Endometrial microvascular endothelial cells (primary cell): ENCODE data around the gene SPSB3. TPM values are rescaled to one million over a fixed set of nuclear protein-coding genes. Genes with fewer than 3 reads are reported as not detected.
"Not testable (repeated sequence)": the region's sequence is repeated elsewhere in the genome, so short reads cannot be mapped to it uniquely, and the experiment has no call there.

ENCODE experiments used
- in situ Hi-C: cut with HindIII; loops from 2 replicates; pipeline ENCODE4 v1.10.0; 2017; ENCODE audit warnings: low sequenced_read_pairs, low pct_unique_long_range_greater_than_20kb; ENCODE audit errors: inconsistent ontology term
- total RNA-seq: library from RNA; depleted of rRNA; stranded (reverse); fragments of >200 nt; gene quantifications from one replicate; pipeline ENCODE4 v1.2.3, GENCODE V29; 2015; ENCODE audit errors: inconsistent ontology term

The SPSB3 gene
- total RNA-seq, 1 donor from 2014 or later: 35.5 TPM

DNA sequence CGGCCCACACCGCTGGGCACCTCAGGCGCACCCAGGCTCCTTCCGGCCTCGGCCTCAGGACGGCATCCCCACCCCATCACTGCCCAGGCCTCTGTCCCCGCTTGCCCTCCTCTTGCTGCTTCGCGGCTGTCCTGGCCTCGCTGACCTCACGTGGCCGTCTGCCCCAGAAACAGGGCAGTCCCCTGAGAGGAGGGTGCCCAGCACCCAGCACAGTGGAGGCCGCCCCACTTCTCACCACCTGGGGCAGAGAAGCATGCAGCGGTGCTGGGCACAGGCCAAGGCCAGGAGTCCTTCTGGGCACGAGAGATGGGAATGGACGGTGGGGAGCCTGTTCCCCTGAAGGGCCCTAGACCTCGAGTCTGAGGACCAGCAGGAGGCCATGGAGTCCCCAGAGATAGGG lies 35.3 kb upstream of the SPSB3 start:
- in situ Hi-C loops: no loop called here

GRCh38 chr16:1817276-1817589 lies 34.9 kb upstream of the SPSB3 start:
- in situ Hi-C loops: no loop called here

DNA sequence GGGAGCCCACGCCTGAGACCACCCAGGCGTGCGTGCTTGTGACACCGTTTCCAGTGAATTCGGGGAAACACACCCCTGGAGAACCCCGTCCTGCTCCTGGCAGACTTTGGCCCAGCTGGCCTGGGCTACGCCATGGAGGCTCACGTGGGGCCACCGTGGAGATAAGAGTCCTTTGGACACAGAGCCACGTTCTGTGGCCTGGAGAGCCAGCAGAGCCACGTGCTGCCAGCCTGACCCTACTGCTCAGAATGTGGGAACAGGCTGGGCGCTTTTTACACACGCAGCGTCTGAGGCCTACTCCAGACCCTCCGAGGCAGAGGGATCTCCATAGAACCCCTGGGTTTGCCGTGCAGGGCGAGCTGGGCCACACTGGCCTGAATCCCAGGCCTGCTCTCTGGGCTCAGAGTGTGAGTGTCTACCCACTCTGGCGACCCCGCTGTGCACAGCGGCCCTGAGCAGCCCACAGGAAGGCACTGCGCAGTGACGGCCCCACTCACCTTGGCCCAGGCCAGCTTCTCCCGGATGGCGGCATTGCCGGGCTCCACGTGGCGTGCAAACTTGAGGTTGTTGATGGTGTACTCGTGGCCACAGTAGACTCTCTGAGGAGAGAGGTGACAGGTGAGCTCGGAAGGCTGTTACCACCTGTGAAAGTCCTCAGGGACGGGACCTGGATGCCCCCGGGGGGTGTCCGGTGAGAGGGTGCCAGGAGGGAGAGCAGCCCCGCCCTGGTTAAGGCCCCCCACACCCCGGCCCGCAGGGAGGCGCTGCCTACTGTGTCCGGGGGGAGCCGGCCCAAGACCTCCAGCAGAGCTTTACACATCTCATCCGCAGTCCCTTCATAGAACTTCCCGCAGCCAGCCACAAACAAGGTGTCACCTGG lies 34.3 kb upstream of the SPSB3 start:
- in situ Hi-C loops: no loop called here

DNA sequence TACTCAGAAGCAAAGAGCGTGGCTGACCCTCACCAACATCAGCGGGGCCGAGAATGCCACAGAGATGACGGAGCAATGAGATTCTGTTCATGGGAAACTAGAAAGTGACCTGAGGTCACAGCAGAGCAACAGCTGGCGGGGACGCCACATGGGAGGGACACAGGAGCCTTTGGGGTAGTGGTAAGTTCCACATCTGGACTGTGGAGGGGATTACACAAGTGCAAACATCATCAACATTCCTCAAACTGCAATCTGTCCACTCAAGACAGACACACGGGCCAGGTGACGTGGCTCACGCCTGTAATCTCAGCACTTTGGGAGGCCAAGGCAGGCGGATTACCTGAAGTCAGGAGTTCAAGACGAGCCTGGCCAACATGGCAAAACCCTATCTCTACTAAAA lies 33.1 kb upstream of the SPSB3 start:
- in situ Hi-C loops: no loop called here

DNA sequence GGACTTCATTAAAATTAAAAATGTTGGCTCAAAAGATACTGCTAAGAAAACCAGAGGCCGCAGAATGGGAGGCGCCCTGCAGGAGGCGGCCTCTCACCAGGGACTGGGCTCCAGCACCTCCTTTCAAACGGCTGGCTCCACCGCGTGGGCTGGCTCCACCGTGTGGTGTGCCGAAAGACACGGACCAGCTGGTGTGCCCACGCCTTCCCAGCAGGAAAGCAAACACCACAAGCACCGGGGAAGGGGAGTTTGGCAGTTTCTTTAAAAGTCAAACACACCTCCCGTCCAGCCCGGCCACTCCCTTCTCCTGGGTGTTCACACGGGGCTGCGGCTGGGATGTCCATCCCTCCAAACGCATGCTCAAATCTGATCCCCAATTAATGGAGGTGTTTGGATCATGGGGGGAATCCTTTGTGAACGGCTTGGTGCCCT lies 30.4 kb upstream of the SPSB3 start:
- in situ Hi-C loops: no loop called here

GRCh38 chr16:1810536-1810935 lies 28.2 kb upstream of the SPSB3 start:
- in situ Hi-C loops: no loop called here

- in situ Hi-C loops: no loop called here
Observed at GRCh38 chr16:1810106-1810505, 27.7 kb upstream of the SPSB3 start.

GRCh38 chr16:1809281-1809801 lies 27.0 kb upstream of the SPSB3 start:
- in situ Hi-C loops: no loop called here

DNA sequence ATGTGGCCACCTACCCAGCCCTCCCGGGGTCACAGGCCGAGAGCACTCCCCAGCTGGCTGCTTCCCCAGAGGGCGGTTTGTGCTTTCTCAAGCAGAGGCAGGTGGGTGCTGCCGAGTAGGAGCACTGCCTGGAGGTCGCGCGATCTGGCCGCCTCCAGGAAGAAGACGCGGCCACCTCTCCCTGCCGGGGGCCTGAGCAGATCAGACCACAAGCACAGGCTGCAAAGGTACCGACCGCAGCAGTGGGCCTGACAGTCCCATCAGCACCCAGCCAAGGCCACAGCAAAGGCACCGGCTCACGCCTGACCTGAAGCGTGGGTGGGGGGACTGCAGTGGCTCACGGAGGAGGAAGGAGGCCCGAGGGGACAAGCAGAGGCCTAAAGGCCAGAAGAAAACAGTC lies 26.3 kb upstream of the SPSB3 start:
- in situ Hi-C loops: no loop called here

DNA sequence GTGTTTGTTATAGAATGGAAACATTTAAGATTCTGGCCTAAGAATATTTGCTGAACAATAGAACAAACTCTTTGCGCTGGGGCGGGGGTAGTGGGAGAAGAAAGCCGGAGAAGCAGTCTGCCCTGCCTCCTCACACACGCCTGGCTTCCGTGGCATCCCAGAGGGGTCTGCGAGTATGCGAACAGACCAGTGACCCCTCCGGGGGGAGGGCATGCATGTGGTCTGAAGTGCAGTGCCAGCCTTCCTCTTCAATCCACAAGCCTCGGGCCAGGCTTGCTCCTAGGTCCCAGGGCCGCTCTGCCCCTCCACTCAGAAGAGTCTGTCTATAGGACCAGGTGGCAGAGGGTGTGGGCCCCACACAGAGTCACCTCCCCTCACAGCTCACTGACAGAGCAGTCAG lies 25.3 kb upstream of the SPSB3 start:
- in situ Hi-C loops: no loop called here

GRCh38 chr16:1800701-1801100 lies 18.3 kb upstream of the SPSB3 start:
- in situ Hi-C loops: no loop called here

GRCh38 chr16:1799263-1799662 lies 16.9 kb upstream of the SPSB3 start:
- in situ Hi-C loops: not testable (repeated sequence)

DNA sequence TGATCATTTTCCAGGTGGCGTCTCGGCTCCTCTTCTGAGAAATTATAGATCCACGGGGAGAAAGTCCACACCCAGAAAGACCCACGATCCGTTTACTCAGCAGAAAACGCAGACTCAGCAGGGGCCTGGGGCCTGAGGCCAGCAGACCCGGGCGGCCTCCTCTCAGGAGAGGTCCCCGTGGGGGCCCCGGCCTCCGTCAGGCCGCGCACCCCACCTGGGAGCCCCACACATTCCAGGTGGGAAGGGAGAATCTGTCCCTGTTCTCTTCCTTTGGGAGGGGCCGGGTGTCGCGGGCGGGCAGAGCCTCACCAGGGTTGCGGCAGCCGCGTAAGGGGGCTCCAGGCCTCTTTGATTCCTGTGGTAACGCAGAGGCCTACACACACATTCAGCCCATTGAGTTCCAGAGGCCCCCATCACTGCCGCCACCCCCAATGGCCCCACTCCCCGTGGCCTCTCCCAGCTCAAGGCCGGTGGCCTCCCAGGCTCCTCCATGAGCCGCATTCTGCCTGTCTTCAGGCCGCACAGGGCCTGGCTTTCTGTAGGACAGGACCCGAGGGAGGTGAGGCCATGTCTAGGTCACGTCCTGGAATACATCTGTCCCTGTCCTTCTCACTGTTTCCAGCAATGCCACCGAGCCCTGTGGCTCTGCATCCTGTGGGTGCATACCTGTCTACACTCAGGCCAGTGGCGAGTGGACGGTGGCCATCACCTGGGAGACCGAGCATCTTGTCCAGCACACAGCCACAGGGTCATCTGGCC lies 12.7 kb upstream of the SPSB3 start:
- in situ Hi-C loops: no loop called here

GRCh38 chr16:1794221-1794871 lies 12.0 kb upstream of the SPSB3 start:
- in situ Hi-C loops: no loop called here

DNA sequence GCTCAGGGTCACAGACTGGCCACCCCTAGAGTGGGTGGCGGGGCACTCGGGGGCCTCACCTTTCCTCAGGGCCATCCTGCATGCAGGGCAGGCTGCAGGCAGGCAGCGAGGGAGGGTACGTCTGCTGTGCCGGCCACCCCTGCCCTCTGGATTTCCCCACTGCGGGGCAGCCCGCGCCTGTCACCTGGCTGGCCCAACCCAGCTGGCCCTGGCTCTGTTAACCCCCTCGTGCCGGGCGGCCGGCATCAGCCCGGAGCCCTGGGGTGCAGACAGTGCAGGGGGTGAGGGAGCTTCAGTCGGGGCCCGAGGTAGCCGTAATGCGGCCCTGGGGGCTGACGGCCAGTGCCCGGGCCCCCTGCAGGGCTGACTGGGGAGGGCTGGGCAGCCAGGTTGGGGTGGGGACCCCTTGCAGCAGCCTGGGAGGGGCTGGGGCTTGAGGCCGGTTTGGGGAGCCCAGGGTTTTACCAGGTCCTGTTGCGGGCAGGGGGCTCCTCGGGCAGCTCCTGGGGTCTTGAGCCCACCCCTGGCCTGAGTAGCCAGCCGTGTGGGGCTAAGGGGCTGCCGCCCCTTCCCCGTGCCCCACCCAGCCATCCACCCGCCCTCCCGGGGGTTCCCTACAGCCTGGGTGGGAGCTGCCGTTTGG lies 11.3 kb upstream of the SPSB3 start, which contains the start of gene IGFALS:
TSS of gene IGFALS (minus strand) at position 128 of the 643 bp plus-strand sequence. CDS start at position 75, 53 bp downstream.
- in situ Hi-C loops: no loop called here

DNA sequence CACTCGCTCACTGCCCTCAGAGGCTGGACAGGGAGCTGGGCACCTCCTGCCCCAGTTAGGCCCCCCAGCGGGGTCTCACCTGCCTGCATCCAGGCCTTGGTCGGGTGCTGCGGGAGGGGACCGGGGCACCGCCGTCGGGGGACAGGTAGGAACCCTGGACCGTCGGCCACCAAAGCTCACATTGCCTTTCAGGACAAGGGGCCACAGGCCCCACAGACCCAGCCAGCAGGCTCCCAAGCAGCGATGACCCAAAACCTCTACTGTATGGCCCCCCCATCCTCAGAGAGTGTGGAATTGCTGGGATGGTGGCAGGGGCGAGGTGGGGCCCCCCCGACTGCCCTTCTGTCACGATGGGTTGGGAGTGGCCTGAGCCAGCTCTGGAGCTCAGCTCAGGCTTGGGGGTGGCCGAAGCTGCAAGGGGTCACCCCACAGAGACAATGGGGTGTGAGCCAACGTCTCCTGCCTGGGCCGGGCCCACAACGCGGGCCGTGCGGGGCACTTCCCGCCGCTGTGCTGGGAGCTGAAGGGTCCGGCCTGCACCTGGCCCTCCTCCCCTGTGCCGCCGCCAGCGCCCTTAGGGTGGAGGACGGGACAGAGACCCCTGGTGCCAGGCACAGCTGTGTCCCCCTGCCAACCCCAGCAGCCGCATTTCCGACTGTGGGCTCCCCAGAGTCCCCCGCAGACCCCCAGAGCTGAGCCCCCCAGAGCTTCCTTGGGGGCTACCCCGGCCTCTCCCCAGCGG lies 10.6 kb upstream of the SPSB3 start:
- in situ Hi-C loops: no loop called here

DNA sequence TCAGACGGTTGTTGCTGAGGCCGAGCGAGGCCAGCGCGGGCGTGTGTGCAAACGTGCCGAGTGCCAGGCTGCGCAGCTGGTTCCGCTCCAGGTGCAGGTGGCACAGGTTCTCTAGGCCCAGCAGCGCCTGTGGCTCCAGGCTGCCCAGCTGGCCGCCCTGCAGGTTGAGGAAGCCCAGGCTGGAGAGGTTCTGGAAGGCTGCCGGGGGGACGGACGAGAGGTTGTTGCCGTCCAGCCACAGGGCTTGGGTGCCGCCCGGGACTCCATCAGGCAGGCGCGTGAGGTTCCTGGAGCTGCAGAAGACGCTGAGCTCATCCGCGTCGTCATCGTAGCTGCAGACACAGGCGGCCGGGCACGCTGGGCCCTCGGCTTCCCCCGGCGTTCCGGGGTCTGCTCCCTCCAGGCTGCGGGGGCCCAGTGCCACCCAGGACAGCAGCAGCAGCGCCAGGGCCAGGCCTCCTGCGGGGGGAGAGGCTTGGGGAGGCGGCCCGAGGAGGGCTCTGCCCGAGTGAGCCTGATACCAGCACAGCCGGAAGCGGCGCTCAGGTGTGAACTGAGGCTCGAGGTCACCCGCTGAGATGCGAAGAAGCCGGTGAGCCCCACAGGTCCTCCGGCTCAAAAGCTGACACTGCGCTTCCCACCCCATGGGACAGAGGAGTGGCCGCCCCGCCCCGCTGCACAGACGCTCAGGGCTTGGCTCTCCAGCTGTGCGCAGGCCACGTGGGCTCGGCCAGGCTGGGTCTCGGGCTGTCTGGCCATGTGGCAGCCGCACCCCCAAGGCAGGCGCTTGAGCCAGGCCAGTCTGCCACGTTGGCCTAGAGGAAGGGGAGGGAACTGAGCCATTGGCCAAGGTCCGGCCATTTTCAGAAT lies 9.8 kb upstream of the SPSB3 start:
- in situ Hi-C loops: no loop called here
